SW480 (cell line): ENCODE measurements around the gene PPTC7.
"Not testable (repeated sequence)": the region's sequence is repeated elsewhere in the genome, so short reads cannot be mapped to it uniquely, and the experiment has no call there.

ENCODE experiments used
- DNase-seq: peaks from one replicate; pipeline ENCODE4 v3.0.0-alpha.2; 2016; ENCODE audit warnings: low spot score

PPTC7 gene

DNA sequence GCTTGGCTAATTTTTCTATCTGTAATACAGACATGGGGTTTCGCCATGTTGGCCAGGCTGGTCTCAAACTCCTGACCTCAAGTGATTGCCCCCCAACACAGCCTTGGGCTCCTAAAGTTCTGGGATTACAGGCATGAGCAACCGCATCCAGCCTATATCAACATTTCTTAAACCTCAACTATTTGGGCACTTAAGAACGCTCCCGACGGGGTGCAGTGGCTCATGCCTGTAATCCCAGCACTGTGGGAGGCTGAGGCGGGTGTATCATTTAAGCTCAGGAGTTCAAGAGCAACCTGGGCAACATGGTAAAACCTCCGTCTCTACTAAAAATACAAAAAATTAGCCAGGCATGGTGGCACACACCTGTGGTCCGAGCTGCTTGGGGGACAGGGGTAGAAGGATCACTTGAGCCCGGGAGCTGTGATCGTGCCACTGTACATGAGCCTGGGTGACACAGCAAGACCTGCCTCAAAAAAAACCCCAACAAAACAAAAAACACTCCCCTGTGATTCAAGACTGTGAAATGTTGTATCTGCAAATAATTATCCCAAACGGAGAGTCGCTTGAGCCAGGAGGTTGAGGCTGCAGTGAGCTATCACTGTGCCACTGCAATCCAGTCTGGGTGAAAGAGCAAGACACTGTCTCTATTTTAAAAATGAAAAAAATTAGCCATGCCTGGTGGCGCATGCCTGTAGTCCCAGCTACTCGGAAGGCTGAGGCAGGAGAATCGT lies 21.5 kb downstream of the PPTC7 start:
- DNase-seq = no peak

DNA sequence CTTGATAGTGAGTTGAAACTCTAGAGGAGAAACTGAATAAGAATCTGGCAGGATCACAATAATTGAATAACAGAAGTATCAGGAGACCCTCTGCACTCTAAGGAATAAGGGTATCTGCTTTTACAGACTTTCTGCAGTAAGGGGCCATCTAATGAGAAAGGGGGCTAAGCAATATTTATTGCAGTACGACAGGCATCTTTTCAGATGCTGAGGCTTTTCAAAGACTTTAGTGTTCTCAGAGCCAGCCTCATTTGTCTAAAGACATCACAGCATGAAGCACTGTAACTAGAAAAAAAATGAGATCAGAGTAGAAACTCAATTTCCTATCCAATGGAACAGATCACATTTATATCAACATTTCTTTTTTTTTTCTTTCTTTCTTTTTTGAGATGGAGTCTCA lies 22.2 kb downstream of the PPTC7 start:
- no peak for DNase-seq

DNA sequence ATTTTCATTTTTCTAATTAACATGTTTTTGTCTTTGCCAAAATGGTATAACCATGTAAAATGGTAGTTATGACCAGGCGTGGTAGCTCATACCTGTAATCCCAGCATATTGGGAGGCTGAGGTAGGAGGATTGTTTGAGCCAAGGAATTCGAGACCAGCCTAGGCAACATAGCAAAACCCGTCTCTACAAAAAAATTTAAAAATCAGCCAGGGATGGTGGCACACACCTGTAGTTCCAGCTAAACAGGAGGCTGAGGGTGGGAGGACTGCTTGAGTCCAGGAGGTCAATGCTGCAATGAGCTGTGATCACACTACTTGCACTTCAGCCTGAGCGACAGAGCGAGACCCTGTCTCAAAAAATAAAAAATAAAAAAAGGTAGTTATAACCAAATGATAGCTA lies 23.1 kb downstream of the PPTC7 start:
- DNase-seq = no peak

DNA sequence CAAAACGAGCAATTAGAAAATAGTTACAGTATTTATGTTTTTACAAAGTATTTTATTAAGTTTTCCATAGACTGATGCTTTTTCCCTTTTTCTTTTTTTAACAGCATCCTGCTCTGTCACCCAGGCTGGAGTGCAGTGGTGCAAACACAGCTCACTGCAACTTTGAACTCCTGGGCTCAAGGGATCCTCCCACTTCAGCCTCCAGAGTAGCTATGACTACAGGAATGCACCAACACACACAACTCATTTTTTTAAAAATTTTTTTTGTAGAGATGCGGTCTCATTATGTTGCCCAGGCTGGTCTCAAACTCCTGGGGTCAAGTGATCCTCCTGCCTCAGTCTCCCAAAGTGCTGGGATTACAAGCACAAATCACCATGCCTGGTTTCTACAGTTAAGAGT lies 24.2 kb downstream of the PPTC7 start:
- DNase-seq = not testable (repeated sequence)

DNA sequence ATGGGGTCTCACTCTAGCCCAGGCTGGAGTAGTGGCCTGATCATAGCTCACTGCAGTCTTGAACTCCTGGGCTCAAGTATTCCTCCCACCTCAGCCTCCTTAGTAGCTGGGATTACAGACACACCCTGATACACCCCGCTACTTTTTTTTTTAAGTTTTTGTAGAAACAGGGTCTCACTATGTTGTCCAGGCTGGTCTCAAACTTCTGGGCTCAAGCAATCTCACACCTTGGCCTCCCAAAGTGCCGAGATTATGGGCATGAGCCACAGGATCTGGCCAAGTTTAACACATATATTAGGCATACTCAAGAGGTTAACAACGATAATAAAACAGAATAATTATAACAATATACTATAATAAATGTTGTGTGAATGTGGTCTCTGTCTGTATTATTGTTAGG lies 25.8 kb downstream of the PPTC7 start:
- DNase-seq = no peak

DNA sequence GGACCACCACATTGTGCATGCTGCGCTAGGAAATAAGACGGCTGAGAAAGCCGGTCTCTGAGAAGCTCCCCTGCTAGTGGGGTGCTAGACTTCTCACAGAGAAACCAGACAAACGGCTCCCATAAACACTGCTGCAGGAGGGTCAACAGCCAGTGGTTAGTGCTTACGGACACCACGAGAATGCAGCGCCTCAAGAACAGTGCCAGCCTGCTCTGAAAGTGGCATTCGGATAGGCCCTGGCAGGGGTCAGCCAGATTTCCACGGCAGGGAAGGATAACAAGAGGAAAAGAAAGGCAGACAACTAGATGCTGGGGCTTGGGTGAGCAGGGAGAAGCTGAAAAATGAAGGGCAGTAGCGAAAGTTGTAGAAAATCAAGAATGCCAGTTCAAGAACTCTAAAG lies 26.4 kb downstream of the PPTC7 start:
- DNase-seq = no peak

DNA sequence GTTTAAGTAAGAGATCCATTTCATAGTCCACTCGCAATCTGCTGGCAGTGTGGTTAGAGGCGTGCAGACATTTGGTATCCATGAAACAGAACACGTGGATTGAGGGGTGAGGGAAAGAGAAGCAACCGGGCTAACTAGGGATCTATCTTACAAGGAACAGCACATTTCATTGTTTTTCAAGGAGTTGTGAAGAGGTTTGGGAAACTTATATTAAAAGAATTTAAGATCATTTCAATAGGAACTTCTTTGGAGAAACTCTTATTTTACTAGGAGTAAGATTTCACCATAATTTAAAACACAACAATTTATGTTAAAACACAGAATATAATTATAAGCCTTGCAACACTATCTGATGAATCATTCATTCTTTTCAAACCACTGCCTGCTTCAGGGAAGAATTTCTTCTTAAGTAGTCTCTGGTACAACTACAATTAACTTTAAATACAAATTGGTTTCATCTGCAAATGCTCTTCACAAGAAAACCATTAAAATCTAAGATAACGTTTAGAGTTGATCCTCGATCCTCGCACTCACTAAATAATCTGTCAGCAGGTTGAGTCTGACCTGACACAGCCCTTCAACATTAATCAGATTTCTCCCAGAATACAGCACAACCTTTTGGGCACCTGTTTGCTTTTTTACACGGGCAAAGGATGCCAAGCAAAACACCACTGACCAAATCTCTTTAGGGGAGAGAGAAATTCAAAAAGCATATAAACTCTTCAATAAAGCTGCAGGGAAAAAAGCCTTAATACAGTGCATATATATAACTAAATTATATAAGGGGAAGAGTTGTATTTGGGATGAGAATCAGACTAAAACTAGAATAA lies 27.3 kb downstream of the PPTC7 start:
- DNase-seq = peak; percentile 30

DNA sequence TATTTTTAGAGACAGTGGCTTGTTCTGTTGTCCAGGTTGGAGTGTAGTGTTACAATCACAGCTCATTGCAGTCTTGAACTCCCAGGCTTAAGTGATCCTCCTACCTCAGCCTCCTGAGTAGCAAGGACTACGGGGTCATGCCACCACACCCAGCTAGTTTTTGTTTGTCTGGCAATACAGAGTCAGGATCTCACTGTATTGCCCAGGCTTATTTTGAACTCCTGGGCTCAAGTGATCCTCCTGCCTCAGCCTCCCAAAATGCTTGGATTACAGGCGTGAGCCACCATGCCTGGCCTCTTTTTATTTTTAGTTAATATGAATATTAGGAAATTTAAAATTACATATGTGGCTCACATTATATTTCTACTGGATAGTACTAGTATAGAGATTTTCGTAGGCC lies 28.9 kb downstream of the PPTC7 start:
- DNase-seq = no peak

DNA sequence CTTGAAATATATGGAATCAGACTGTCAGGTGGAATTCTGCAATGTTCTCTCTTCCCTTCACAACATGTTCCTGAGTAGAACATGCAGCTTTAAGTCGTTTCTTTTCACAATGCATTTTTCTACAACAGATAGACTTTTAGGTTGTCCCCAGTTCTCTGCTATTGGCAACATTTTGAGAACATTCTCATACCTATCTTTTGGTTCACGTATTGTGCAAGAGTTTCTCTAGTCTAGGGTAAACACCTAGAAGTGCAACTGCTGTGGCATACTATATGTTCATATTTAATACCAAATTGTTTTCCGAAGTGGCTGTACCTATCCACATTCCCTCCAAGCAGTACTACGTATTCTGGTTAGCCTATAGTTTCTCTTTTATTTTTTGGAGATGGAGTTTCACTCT lies 32.1 kb downstream of the PPTC7 start:
- DNase-seq = no peak

DNA sequence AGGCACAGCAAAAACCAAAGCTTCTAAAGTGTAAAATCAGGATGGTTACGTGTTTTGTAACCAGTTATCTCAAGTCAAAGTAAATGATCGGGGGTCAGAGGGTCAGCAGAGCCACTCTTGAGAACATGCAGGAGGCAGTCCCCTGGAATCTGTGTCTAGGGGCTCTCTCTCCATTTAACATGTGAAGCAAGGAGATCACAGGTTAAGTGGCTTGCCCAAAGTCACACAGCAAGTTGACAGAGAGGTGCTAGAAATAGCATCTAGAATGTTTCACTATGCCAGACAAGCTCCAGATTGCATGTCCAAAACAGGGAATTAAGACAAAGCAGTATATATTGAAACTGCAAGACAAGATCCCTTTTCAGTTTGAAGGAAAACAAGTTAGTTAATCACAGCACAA lies 33.4 kb downstream of the PPTC7 start:
- no peak for DNase-seq

DNA sequence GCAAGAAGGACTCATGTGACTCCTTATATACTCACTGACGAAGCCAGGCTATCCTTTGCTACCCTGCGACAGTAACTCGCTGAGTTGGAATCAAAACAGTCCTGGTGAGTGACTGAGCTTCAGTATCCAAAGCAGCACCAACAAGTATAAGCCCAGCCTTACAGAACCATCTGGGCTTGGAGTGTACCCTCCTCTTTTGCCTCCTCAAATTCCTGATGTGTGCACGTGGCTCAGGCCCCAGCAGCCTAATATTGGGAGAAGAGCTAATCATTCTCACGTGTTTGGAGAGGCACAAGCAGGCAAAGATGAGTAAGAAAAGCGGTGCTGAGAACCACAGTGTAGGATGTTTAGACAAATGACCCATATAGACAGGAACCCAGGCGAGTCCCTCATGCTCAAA lies 34.4 kb downstream of the PPTC7 start:
- no peak for DNase-seq

DNA sequence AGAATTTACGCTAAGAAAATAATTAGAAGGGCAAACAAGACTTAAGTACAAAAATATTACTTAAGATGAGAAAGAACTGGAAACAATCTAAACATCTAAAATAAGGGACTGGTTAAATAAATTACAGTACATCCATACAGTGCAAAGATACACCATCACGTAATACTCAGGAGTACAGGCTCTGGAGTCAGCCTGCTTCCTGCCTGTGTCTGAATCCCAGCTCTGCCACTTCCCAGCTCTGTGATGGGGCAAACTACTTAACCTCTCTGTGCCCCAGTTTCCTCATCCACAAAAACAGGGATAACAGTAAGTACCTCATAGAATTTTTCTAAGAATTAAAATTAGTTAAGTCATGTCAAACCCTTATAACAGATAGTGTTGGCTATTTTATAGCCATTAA lies 36.0 kb downstream of the PPTC7 start:
- DNase-seq = no peak

DNA sequence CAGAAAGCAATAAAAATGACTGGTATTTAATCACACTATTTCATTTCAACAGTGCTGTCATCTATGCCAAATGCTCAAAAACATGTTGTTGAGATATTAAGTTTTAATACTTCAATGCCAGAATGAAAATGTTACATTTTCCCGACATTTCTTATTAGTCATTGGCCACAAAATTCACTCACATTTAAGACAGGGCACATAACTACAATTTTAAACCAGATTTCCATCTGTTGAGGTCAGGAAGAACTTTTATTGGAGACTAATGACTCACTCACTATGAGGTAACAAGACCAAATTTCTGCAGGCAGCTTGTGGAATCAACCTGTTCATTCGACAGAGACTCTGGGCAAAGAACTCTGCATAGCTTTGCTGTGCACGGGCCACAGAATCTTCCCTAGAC lies 36.8 kb downstream of the PPTC7 start:
- peak; percentile 33 for DNase-seq

DNA sequence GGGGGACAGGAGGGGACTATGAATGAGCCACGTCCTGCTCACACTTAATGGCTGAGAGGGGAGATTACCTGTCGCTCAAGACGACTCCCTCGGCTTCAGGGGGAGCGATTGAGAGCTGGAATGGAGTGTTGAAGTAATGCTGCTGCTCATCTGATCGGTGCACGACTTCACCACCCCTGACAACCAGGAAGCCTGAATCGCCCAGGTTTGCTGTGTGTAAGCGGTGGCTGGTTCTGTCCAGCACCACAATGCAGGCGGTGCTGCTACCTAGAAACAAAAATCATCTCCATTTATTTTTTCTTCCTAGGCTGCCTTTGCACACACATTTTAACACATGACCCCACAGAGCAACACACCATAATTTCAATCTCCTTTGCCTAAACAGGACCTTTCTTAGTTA lies 37.3 kb downstream of the PPTC7 start:
- no peak for DNase-seq

DNA sequence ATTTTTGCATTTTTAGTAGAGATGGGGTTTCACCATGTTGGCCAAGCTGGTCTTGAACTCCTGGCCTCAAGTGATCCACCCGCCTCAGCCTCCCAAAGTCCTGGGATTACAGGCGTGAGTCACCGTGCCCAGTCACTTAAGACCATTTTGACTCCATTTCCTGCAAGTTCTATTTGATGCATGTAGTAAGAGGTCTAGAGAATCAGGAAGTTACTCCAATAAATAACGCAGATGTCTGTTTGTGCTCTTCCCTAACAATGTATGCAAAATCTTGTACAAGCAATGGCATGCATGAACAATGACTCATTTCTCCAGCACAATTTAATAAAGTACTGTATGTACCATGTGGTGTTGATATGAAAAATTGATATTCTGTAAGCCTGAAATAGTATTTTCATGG lies 37.9 kb downstream of the PPTC7 start:
- DNase-seq = not testable (repeated sequence)

DNA sequence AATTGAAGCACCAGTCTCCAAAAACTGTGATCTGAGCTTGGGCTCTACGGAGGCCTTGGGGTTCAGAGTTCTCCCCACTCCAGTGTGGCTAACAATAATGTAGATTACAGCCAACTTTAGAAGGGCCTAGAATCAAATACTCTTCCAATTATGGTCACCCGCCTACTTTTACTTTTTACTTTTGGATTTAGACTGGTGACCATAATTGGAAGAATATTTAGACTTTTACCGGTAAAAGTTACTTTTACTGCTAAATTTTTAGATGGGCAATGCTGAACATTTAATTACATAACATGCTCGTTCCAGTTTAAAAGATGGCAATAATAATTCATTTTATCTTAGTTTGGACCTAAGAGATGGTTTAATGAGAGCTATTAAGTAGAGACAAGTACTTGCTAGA lies 39.2 kb downstream of the PPTC7 start:
- no peak for DNase-seq

DNA sequence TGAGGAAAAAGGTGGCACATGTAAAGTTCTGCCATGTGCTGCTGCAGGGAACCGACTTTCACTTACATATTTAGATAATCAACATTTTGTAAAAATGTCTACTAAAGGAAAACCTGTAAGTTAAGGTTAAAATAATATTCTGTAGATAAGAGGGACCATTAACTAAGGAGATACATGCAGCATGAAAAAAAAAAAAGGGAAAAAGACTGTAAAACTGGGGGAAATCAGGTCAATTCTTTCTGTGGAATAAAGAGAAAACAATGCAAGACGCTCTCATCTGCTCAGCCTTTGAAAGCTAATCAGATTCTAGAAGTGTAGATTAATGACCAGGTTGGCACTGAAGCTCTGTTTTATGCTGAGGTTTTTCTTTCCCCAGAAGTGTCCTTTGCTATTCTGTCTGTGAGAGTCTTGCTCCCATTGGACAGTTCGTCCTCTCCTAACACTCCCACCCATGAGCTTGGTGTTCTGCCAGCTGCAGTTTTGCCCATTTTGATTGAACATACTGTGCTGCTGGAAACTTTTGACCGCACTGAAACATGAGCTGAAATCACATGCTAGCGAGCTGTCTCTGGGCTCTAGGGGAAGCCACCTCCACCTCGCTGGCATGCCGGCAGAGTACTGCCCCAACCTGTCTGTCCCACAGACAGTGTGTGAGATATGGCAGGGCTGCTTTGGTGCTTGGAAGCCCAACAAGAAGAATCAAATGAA lies 39.7 kb downstream of the PPTC7 start:
- no peak for DNase-seq

DNA sequence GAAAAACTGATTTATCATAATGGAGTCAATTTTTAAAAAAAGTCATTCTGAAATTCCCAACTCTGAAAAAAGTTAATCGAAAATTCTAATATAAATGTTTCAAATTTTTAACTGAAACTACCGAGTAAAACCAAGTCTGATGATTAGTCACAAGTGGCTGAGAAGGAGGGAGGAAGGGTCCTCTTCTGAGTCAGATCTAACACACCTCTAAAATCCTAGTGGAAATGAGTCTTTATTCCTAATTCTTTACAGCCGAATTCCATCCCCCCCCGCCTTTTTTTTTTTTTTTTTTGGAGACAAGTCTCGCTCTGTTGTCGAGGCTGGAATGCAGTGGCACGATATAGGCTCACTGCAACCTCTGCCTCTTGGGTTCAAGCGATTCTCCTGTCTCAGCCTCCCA lies 43.1 kb downstream of the PPTC7 start:
- DNase-seq = no peak

DNA sequence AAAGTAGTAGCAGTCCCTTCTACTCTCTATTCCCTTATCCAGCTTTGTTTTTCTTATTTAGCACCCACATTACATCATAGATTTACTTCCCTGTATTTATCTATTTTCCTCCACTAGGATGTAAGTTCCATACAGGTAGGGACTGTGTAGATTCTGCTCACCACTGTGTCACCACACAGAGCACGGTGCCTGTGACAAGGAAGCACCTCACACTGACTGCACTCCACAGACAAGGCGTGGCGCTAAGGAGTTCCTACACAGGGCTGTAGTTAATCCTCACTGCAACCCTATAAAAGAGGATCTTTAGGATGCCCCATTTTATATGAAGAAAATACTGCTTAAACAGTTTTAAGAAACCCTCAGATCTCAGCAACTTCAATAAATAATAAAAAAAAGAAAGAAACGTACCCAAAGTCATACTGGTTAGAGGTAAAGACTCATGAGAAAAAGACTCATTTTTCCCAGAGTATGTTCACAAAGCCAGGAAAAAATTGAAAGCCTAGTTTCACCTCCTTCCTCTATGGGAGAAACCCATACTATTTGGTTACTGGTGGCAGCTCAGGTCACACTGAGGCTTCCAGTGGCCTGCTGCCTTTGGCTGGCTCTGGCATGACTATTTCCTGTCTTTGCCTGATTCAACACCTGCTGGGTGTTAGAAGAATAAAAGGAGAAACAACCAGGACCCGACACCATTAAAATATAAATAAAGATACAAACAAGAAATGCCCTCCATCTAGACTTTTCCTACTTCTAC lies 44.1 kb downstream of the PPTC7 start:
- no peak for DNase-seq

DNA sequence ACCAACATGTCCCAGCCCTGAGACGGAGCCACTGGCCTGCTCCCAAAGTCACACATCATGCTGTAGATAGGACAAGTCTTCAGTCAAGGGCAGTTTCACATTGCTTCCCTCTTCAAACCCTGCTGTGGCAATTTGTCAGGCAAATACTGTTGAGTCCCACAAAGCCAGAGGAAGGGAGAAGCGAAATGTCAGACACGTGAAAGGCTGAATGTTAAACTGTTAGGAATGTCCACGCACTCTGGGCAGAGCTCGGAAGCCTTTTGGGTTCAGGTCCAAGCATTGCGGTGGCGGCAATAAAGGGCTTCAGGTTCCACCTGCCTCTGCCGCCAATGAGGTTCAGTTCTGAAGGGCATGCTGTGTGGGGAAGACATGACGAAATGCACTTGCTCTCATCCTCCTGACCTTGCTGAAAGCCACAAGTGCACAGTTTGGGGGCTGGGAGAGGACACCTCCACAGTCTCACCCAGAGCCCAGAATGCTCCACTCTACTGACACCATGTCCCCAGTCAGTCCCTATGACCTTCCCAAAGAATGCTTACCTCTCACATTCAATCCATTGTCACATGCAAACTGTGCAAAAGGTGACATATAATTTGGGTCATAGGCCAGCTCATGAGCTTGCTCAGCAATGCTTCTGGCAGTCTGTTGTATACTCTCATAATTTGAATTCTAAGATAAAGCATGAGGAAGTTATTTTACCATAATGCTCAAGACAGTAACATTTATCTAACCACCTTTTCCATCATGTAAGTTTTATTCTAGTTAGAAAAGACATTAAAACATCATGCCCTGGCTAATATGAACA lies 45.3 kb downstream of the PPTC7 start:
- DNase-seq = no peak

DNA sequence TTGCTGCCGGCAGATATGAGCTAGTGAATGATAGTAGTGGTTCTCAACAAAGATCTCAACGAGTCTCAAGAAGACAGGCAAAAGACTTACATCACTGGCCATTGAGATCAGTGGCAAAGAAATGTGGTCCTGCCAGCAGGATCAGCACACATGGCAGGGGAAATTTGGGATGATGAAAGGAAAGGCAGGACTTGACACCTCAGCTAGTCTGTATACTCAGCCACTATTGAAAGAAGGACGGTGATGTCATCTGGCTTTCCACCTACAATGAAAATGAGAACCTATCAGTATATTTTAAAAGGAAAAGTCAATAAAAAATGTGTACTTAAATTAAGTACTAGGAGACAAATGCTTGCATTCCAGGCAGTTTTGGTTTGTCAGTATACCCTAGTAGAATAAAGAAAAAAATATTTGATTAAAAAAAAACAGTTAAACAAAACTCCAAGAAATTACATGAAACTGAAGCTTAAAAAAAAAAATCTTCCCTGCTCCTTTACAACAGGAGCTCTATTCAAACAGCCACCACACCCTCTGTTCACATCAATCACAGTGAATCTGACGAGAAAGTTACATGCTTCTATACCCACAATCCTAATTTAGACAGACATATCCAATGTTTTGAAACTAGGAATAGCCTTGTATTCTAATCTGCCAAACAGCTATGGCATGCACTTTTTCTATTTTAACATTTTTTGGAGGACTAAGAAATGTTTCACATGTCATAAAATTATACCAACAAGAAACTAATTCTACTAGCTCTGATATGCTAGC lies 46.1 kb downstream of the PPTC7 start:
- no peak for DNase-seq
